ENCODE data around the gene SLIT1.

Gene SLIT1

GRCh38 chr10:97132273-97132672 is 53.5 kb downstream of the SLIT1 start:
- Histone ChIP-seq H3K27me3 (ENCODE audit: insufficient read depth, low read depth, severe bottlenecking) (no peaks in the 10 kb centered on the region), H3K9me3 (ENCODE audit: severe bottlenecking) (no peaks in the 10 kb centered on the region), H3K36me3 (no peaks in the 10 kb centered on the region; the same call in 1 of the 2 replicates), H3K4me3 (ENCODE audit: low read depth, low read length) (no peak overlapping the region), H3K27ac (no peak overlapping the region)
- DNase-seq = no peak
- TF ChIP-seq, protein P1, sequence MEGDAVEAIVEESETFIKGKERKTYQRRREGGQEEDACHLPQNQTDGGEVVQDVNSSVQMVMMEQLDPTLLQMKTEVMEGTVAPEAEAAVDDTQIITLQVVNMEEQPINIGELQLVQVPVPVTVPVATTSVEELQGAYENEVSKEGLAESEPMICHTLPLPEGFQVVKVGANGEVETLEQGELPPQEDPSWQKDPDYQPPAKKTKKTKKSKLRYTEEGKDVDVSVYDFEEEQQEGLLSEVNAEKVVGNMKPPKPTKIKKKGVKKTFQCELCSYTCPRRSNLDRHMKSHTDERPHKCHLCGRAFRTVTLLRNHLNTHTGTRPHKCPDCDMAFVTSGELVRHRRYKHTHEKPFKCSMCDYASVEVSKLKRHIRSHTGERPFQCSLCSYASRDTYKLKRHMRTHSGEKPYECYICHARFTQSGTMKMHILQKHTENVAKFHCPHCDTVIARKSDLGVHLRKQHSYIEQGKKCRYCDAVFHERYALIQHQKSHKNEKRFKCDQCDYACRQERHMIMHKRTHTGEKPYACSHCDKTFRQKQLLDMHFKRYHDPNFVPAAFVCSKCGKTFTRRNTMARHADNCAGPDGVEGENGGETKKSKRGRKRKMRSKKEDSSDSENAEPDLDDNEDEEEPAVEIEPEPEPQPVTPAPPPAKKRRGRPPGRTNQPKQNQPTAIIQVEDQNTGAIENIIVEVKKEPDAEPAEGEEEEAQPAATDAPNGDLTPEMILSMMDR (IDR thresholded peaks at IDR 0.05; ENCODE audit: low read depth, low read length) = no peak

DNA sequence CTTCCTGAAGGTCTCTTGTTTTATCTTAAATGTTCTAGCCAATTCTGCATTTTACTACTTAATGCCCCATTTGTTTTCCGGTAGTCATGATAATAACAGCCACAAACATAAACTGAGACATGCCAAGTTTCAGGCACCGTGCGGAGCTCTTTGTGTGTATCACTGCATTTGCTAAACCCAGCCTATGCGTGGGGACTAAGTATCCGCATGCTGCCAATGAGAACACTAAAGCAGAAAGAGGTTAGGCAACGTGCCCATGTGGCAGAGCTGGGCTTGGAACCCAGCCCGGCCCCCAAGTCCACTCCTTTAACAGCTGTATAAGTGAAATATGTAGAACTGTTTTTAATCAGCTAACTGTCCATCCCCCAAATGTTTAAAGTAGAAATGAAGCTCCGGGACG is 54.1 kb downstream of the SLIT1 start:
- Histone ChIP-seq H3K4me3 (ENCODE audit: low read depth, low read length) (no peak overlapping the region), H3K27ac (no peak overlapping the region), H3K36me3 (no peaks in the 10 kb centered on the region; the same call in 1 of the 2 replicates), H3K9me3 (ENCODE audit: severe bottlenecking) (no peaks in the 10 kb centered on the region), H3K27me3 (ENCODE audit: insufficient read depth, low read depth, severe bottlenecking) (no peaks in the 10 kb centered on the region)
- DNase-seq = no peak
- TF ChIP-seq, protein P1 (IDR thresholded peaks at IDR 0.05; ENCODE audit: low read depth, low read length) = no peak

GRCh38 chr10:97131181-97131628 is 54.6 kb downstream of the SLIT1 start:
- Histone ChIP-seq H3K27ac (no peak overlapping the region), H3K4me3 (ENCODE audit: low read depth, low read length) (no peak overlapping the region), H3K36me3 (peaks cover 2% of the 10 kb centered on the region), H3K27me3 (ENCODE audit: insufficient read depth, low read depth, severe bottlenecking) (no peaks in the 10 kb centered on the region), H3K9me3 (ENCODE audit: severe bottlenecking) (no peaks in the 10 kb centered on the region)
- TF ChIP-seq, protein P1 (IDR thresholded peaks at IDR 0.05; ENCODE audit: low read depth, low read length) = no peak
- DNase-seq = no peak

DNA sequence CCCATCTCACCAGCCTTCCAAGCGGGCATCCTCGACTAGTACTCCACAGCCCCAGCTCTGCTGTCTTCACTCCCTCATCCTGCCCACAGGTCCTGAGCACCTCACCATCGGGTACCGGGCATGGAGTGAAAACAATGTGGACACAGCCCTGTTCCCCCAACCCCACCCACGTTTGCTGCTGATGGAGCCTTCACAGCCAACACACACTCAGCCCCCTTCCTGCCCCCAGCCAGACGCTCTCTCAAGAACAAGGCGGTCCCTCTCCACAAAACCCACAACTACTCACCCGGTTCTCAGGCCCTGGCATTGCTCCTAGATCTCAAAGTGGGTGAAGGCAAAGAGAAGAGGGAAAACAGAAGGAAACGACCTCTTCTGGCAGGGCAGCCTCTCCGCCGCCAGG is 56.1 kb downstream of the SLIT1 start:
- H3K4me3 ChIP-seq (ENCODE audit: low read depth, low read length) = no peak overlapping the region
- H3K27me3 ChIP-seq (ENCODE audit: insufficient read depth, low read depth, severe bottlenecking) = no peaks in the 10 kb centered on the region
- DNase-seq = no peak
- H3K9me3 ChIP-seq (ENCODE audit: severe bottlenecking) = no peaks in the 10 kb centered on the region
- TF ChIP-seq, protein P1 (IDR thresholded peaks at IDR 0.05; ENCODE audit: low read depth, low read length) = no peak
- H3K36me3 ChIP-seq = peaks cover 3% of the 10 kb centered on the region
- H3K27ac ChIP-seq = no peak overlapping the region

DNA sequence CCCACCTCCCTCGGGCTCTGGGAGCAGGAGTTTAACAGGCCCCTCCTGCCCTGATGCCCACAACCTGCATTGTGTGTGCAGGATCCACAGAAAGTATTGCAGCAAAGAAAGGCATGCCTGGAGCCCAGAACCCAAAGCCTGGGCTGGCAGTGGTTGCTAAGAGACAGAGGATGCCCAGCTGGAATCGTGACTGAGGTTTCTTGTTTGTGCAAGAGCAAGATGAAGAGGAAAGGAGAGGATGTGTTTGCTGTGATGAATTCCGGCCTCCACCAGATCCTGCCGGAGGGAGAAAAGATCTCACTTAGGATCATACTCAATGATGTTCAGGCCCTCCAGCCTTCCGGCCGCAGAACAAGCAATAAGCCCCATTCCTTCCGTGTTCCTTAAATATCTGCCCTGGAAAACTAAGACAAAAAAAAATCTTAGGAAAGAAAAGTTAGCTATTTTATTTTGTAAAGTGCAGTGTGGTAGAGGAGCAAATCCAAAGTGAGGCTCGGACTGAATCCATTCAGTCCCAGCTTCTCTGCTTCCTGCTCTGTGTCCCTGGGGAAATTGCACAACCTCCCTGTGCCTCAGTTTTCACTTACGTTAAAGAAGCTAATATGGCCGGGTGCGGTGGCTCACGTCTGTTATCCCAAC is 57.1 kb downstream of the SLIT1 start:
- TF ChIP-seq, protein P1 (IDR thresholded peaks at IDR 0.05; ENCODE audit: low read depth, low read length) = no peak
- no peak overlapping the region for H3K27ac ChIP-seq
- peaks cover 3% of the 10 kb centered on the region; the same call in 1 of the 2 replicates for H3K36me3 ChIP-seq
- H3K4me3 ChIP-seq (ENCODE audit: low read depth, low read length) = no peak overlapping the region
- DNase-seq = no peak
- H3K27me3 ChIP-seq (ENCODE audit: insufficient read depth, low read depth, severe bottlenecking) = no peaks in the 10 kb centered on the region
- H3K9me3 ChIP-seq (ENCODE audit: severe bottlenecking) = no peaks in the 10 kb centered on the region

GRCh38 chr10:97128039-97128492 is 57.7 kb downstream of the SLIT1 start:
- H3K36me3 ChIP-seq = peaks cover 3% of the 10 kb centered on the region; the same call in 1 of the 2 replicates
- TF ChIP-seq, protein P1 (IDR thresholded peaks at IDR 0.05; ENCODE audit: low read depth, low read length) = no peak
- H3K9me3 ChIP-seq (ENCODE audit: severe bottlenecking) = no peaks in the 10 kb centered on the region
- H3K27ac ChIP-seq = no peak overlapping the region
- H3K27me3 ChIP-seq (ENCODE audit: insufficient read depth, low read depth, severe bottlenecking) = no peaks in the 10 kb centered on the region
- DNase-seq = no peak
- H3K4me3 ChIP-seq (ENCODE audit: low read depth, low read length) = no peak overlapping the region

Data from WERI-Rb-1 (cell line).